Measurements from ENCODE around the gene DMRT1. TPM values are rescaled to one million over a fixed set of nuclear protein-coding genes. Genes with fewer than 3 reads are reported as not detected.

DMRT1 gene
- total and polyA plus RNA-seq, 2 donors (not counting 1 experiment from before 2014, with no cell fraction given) = not detected

DNA sequence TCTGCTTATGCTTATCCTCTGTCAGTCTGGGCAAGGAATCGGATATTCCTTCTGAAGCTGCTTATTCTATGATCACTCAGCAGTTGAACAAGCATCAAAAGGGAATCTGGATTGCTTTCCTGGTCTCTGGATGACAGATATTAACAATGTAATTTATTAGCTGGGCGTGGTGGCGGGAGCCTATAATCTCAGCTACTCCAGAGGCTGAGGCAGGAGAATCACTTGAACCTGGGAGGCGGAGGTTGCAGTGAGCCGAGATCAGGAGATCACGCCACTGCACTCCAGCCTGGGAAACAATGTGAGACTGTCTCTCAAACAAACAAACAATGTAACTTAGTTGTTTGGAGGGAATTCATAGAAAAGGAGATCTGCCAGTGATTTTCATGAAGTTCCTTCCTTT, 45.4 kb downstream of the DMRT1 start:
- Histone ChIP-seq H3K4me2 (ENCODE audit: extremely low read depth, insufficient read depth, low read length) (no peak overlapping the region), H3K9ac (ENCODE audit: insufficient read depth, low read length) (no peak overlapping the region)

DNA sequence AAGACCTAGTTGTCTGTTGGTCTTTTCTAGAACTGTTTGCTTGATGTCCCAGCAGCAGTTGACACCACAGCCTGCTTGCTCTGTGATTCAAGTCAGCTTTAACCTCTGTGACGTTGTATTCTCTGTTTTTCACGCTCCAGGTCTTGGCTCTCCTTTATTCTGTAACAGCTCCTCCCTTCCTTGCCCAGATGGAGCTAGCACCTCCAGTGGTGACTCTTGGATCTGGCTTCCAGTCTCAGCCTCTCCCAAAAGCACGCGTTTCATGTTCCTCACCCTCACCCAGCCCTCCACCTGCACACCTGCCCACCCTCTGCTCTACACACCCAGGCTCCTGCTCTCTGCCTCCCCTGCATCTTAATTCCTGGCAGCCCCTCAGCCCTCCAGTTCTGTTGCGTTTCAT, 50.6 kb downstream of the DMRT1 start:
- TF ChIP-seq, protein P1, sequence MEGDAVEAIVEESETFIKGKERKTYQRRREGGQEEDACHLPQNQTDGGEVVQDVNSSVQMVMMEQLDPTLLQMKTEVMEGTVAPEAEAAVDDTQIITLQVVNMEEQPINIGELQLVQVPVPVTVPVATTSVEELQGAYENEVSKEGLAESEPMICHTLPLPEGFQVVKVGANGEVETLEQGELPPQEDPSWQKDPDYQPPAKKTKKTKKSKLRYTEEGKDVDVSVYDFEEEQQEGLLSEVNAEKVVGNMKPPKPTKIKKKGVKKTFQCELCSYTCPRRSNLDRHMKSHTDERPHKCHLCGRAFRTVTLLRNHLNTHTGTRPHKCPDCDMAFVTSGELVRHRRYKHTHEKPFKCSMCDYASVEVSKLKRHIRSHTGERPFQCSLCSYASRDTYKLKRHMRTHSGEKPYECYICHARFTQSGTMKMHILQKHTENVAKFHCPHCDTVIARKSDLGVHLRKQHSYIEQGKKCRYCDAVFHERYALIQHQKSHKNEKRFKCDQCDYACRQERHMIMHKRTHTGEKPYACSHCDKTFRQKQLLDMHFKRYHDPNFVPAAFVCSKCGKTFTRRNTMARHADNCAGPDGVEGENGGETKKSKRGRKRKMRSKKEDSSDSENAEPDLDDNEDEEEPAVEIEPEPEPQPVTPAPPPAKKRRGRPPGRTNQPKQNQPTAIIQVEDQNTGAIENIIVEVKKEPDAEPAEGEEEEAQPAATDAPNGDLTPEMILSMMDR (conservative IDR thresholded peaks at IDR 0.05 in 1 of 2, IDR thresholded peaks at IDR 0.05 in 1 of 2; ENCODE audit: low read depth in 1 of 2, low read length in 2 of 2) = no peak
- no peak for TF ChIP-seq EZH2 (IDR thresholded peaks at IDR 0.05; ENCODE audit: low read length, missing control alignments)
- Histone ChIP-seq H3K27me3 (ENCODE audit: control insufficient read depth, insufficient read depth, low read length) (no peaks in the 10 kb centered on the region), H3K36me3 (ENCODE audit: control insufficient read depth, insufficient read depth, low read length) (no peaks in the 10 kb centered on the region), H3K4me1 (ENCODE audit: control insufficient read depth, extremely low read depth, insufficient read depth, low read length) (no peaks in the 10 kb centered on the region), H3K9ac (ENCODE audit: insufficient read depth, low read length) (no peak overlapping the region), H3K27ac (ENCODE audit: insufficient read depth, low read length) (no peak overlapping the region), H3K4me2 (ENCODE audit: extremely low read depth, insufficient read depth, low read length) (no peak overlapping the region), H3K4me3 (replicated peaks in 1 of 4; ENCODE audit: control extremely low read depth in 1 of 4, insufficient read depth in 1 of 4, low read depth in 3 of 4, low read length in 4 of 4) (no peak overlapping the region), H3K9me3 (ENCODE audit: control insufficient read depth, insufficient read depth, low read depth, low read length) (no peaks in the 10 kb centered on the region), H2AFZ (ENCODE audit: low read length) (no peak overlapping the region), H3K79me2 (ENCODE audit: control insufficient read depth, insufficient read depth, low read length) (no peaks in the 10 kb centered on the region), H4K20me1 (ENCODE audit: control insufficient read depth, extremely low read depth, insufficient read depth, low read length) (no peaks in the 10 kb centered on the region)
- DNase-seq (ENCODE audit: low read depth in 2 of 2) = no peak

More for the DNA sequence above, 45.4 kb downstream of the DMRT1 start:
- no peaks in the 10 kb centered on the region for H3K9me3 ChIP-seq (ENCODE audit: control insufficient read depth, insufficient read depth, low read depth, low read length)
- no peaks in the 10 kb centered on the region for H3K27me3 ChIP-seq (ENCODE audit: control insufficient read depth, insufficient read depth, low read length)
- TF ChIP-seq, protein P1 (conservative IDR thresholded peaks at IDR 0.05 in 1 of 2, IDR thresholded peaks at IDR 0.05 in 1 of 2; ENCODE audit: low read depth in 1 of 2, low read length in 2 of 2) = no peak
- TF ChIP-seq EZH2 (IDR thresholded peaks at IDR 0.05; ENCODE audit: low read length, missing control alignments) = no peak
- H3K79me2 ChIP-seq (ENCODE audit: control insufficient read depth, insufficient read depth, low read length) = no peaks in the 10 kb centered on the region
- no peaks in the 10 kb centered on the region for H3K36me3 ChIP-seq (ENCODE audit: control insufficient read depth, insufficient read depth, low read length)
- no peaks in the 10 kb centered on the region for H3K4me1 ChIP-seq (ENCODE audit: control insufficient read depth, extremely low read depth, insufficient read depth, low read length)
- no peak for DNase-seq (ENCODE audit: low read depth in 2 of 2)
- H3K27ac ChIP-seq (ENCODE audit: insufficient read depth, low read length) = no peak overlapping the region
- H4K20me1 ChIP-seq (ENCODE audit: control insufficient read depth, extremely low read depth, insufficient read depth, low read length) = no peaks in the 10 kb centered on the region
- no peak overlapping the region for H3K4me3 ChIP-seq (replicated peaks in 1 of 4; ENCODE audit: control extremely low read depth in 1 of 4, insufficient read depth in 1 of 4, low read depth in 3 of 4, low read length in 4 of 4)
- H2AFZ ChIP-seq (ENCODE audit: low read length) = no peak overlapping the region

DNA sequence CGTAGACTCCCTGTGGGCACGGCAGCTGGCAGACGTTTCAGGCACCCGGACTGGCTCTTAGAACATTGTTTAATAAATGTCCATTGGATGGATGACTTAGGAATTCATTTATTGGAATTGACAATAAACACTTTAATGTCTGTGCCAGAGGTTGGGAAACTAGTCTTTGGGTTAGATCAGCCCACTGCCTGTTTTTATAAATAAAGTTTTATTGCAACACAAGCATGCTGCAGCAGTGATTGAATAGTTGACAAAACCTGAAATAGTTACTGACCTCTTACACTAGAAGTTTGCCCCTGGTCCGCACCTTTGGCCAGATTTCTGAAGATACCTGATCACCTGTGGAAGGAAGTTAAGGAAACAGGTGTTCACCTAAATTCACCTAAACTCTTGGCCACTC, 51.6 kb downstream of the DMRT1 start:
- no peak overlapping the region for H3K4me3 ChIP-seq (replicated peaks in 1 of 4; ENCODE audit: control extremely low read depth in 1 of 4, insufficient read depth in 1 of 4, low read depth in 3 of 4, low read length in 4 of 4)
- no peak for DNase-seq (ENCODE audit: low read depth in 2 of 2)
- no peaks in the 10 kb centered on the region for H3K36me3 ChIP-seq (ENCODE audit: control insufficient read depth, insufficient read depth, low read length)
- H3K4me2 ChIP-seq (ENCODE audit: extremely low read depth, insufficient read depth, low read length) = no peak overlapping the region
- H4K20me1 ChIP-seq (ENCODE audit: control insufficient read depth, extremely low read depth, insufficient read depth, low read length) = no peaks in the 10 kb centered on the region
- no peaks in the 10 kb centered on the region for H3K27me3 ChIP-seq (ENCODE audit: control insufficient read depth, insufficient read depth, low read length)
- no peak overlapping the region for H2AFZ ChIP-seq (ENCODE audit: low read length)
- no peaks in the 10 kb centered on the region for H3K79me2 ChIP-seq (ENCODE audit: control insufficient read depth, insufficient read depth, low read length)
- no peaks in the 10 kb centered on the region for H3K9me3 ChIP-seq (ENCODE audit: control insufficient read depth, insufficient read depth, low read depth, low read length)
- no peak overlapping the region for H3K27ac ChIP-seq (ENCODE audit: insufficient read depth, low read length)
- no peak for TF ChIP-seq EZH2 (IDR thresholded peaks at IDR 0.05; ENCODE audit: low read length, missing control alignments)
- TF ChIP-seq, protein P1 (conservative IDR thresholded peaks at IDR 0.05 in 1 of 2, IDR thresholded peaks at IDR 0.05 in 1 of 2; ENCODE audit: low read depth in 1 of 2, low read length in 2 of 2) = no peak
- no peak overlapping the region for H3K9ac ChIP-seq (ENCODE audit: insufficient read depth, low read length)
- H3K4me1 ChIP-seq (ENCODE audit: control insufficient read depth, extremely low read depth, insufficient read depth, low read length) = no peaks in the 10 kb centered on the region

Measured in fibroblast of lung (primary cell).